NT2/D1 (cell line): Measurements from ENCODE around the gene CRYZ.

ENCODE experiments used
- DNase-seq: peaks from one replicate; pipeline ENCODE4 v3.0.0-alpha.2; 2011; ENCODE audit warnings: low read depth, low spot score
- H3K27me3 ChIP-seq: 2 replicates; pipeline ENCODE4 v1.6.0; 2011; ENCODE audit warnings: mild to moderate bottlenecking; ENCODE audit not compliant: insufficient read length, insufficient read depth
- H3K36me3 ChIP-seq: 2 replicates; pipeline ENCODE4 v1.6.1; 2011; ENCODE audit warnings: mild to moderate bottlenecking, low read length, mixed read lengths; ENCODE audit not compliant: insufficient read depth, insufficient read length
- H3K4me1 ChIP-seq: 2 replicates; pipeline ENCODE4 v1.5.1; 2011; ENCODE audit not compliant: insufficient read depth, insufficient read length
- H3K4me3 ChIP-seq: 2 replicates; pipeline ENCODE4 v1.5.1; 2011; ENCODE audit warnings: low read depth; ENCODE audit not compliant: insufficient read length
- H3K9ac ChIP-seq: 2 replicates; pipeline ENCODE4 v1.6.0; 2011; ENCODE audit warnings: low read depth; ENCODE audit not compliant: insufficient read length
- H3K9me3 ChIP-seq: 2 replicates; pipeline ENCODE4 v1.5.1; 2011; ENCODE audit warnings: mild to moderate bottlenecking, low read length; ENCODE audit not compliant: insufficient read depth
- SUZ12 ChIP-seq: IDR thresholded peaks from 2 replicates; pipeline ENCODE4 v1.6.1; 2011; ENCODE audit not compliant: insufficient read length, insufficient read depth; ENCODE audit errors: extremely low read depth
- YY1 ChIP-seq: IDR thresholded peaks from 2 replicates; pipeline ENCODE4 v1.6.1; 2011; ENCODE audit not compliant: insufficient read length, insufficient read depth
- ZNF274 ChIP-seq: IDR thresholded peaks from 2 replicates; pipeline ENCODE4 v1.6.1; 2011; ENCODE audit warnings: mild to moderate bottlenecking, low read depth, low read length

Gene CRYZ

GRCh38 chr1:74726063-74726462 lies 6.8 kb downstream of the CRYZ start:
- Histone ChIP-seq H3K9ac (no peak overlapping the region), H3K27me3 (no peaks in the 10 kb centered on the region), H3K4me3 (no peak overlapping the region), H3K9me3 (peaks cover 46% of the 10 kb centered on the region), H3K36me3 (peaks cover 70% of the 10 kb centered on the region), H3K4me1 (no peaks in the 10 kb centered on the region)
- no peak for DNase-seq
- TF ChIP-seq YY1 (no peak), SUZ12 (no peak), ZNF274 (no peak)

GRCh38 chr1:74717626-74718025 lies 15.2 kb downstream of the CRYZ start:
- Histone ChIP-seq H3K9me3 (no peaks in the 10 kb centered on the region), H3K4me1 (no peaks in the 10 kb centered on the region), H3K27me3 (no peaks in the 10 kb centered on the region), H3K36me3 (peaks cover 90% of the 10 kb centered on the region), H3K9ac (no peak overlapping the region), H3K4me3 (no peak overlapping the region)
- DNase-seq: no peak
- TF ChIP-seq SUZ12: no peak
- TF ChIP-seq YY1: no peak
- no peak for TF ChIP-seq ZNF274

GRCh38 chr1:74716822-74717221 lies 16.0 kb downstream of the CRYZ start:
- Histone ChIP-seq H3K27me3 (no peaks in the 10 kb centered on the region), H3K36me3 (peaks cover 89% of the 10 kb centered on the region), H3K4me1 (no peaks in the 10 kb centered on the region), H3K9me3 (no peaks in the 10 kb centered on the region), H3K9ac (no peak overlapping the region), H3K4me3 (no peak overlapping the region)
- DNase-seq: no peak
- no peak for TF ChIP-seq ZNF274
- TF ChIP-seq SUZ12: no peak
- TF ChIP-seq YY1: no peak

DNA sequence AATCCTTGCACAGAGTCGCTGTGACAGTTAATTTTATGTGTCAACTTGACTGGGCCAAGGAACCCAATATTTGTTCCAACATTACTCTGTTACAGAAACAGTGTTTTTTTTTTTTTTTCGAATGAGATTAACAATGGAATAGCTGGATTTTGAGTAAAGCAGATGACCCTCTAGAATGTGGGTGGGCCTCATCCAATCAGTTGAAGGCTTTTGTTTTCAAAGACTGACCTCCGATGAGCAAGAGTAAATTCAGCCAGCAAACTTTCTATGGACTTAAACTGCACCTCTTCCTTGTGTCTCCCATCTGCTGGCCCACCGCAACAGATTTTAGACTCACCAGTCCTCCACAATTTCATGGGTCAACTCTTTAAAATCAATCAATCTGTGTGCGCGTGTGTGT lies 17.0 kb downstream of the CRYZ start:
- TF ChIP-seq SUZ12 (no peak), YY1 (no peak), ZNF274 (no peak)
- H3K27me3 ChIP-seq: no peaks in the 10 kb centered on the region
- no peak for DNase-seq
- H3K9ac ChIP-seq: no peak overlapping the region
- H3K9me3 ChIP-seq: no peaks in the 10 kb centered on the region
- H3K36me3 ChIP-seq: peaks cover 89% of the 10 kb centered on the region
- no peak overlapping the region for H3K4me3 ChIP-seq
- no peaks in the 10 kb centered on the region for H3K4me1 ChIP-seq

- Histone ChIP-seq H3K9ac (no peak overlapping the region), H3K36me3 (peaks cover 90% of the 10 kb centered on the region)
- no peak for DNase-seq
These were observed 17.7 kb downstream of the CRYZ start for GRCh38 chr1:74715236-74715502.

GRCh38 chr1:74714429-74715235 lies 18.2 kb downstream of the CRYZ start:
- H3K27me3 ChIP-seq: no peaks in the 10 kb centered on the region
- H3K4me1 ChIP-seq: no peaks in the 10 kb centered on the region
- no peak overlapping the region for H3K9ac ChIP-seq
- no peak overlapping the region for H3K4me3 ChIP-seq
- H3K9me3 ChIP-seq: no peaks in the 10 kb centered on the region
- H3K36me3 ChIP-seq: peaks cover 90% of the 10 kb centered on the region
- TF ChIP-seq YY1 (no peak), SUZ12 (no peak), ZNF274 (no peak)
- DNase-seq: no peak

More at GRCh38 chr1:74715236-74715502, 17.7 kb downstream of the CRYZ start:
- H3K4me1 ChIP-seq: no peaks in the 10 kb centered on the region
- H3K4me3 ChIP-seq: no peak overlapping the region
- TF ChIP-seq YY1 (no peak), SUZ12 (no peak), ZNF274 (no peak)
- no peaks in the 10 kb centered on the region for H3K27me3 ChIP-seq
- H3K9me3 ChIP-seq: no peaks in the 10 kb centered on the region

DNA sequence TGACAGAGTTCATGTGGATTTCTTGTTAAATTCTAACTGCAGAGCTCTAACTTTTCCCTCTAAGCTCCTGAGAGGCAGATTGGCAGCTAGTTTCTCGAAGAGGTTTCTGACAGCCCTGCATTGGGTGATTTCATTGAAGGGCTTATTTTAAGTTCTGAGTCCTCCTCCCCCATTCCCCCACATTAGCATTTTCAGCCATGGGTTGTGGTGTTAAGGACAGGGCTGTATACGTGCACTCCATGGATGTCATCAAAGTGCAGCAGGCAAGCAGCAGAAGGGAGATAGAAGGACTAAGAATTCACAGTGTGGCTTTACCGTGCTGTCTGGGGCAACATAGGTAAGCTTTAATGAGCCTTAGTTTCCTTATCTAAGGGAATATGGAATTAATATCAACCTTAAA lies 19.0 kb downstream of the CRYZ start:
- no peak for DNase-seq
- no peak overlapping the region for H3K9ac ChIP-seq
- no peak overlapping the region for H3K4me3 ChIP-seq
- H3K4me1 ChIP-seq: no peaks in the 10 kb centered on the region
- H3K9me3 ChIP-seq: no peaks in the 10 kb centered on the region
- H3K27me3 ChIP-seq: no peaks in the 10 kb centered on the region
- TF ChIP-seq SUZ12 (no peak), ZNF274 (no peak), YY1 (no peak)
- H3K36me3 ChIP-seq: peaks cover 95% of the 10 kb centered on the region

- Histone ChIP-seq H3K36me3 (peaks cover 92% of the 10 kb centered on the region), H3K9me3 (no peaks in the 10 kb centered on the region), H3K4me1 (no peaks in the 10 kb centered on the region), H3K4me3 (no peak overlapping the region), H3K9ac (no peak overlapping the region), H3K27me3 (no peaks in the 10 kb centered on the region)
- no peak for DNase-seq
- no peak for TF ChIP-seq YY1
- TF ChIP-seq ZNF274: no peak
- no peak for TF ChIP-seq SUZ12
These were observed 20.0 kb downstream of the CRYZ start for GRCh38 chr1:74712881-74713280.
